OCI-LY1 (cell line): ENCODE data around the gene RPN1.
"Not testable (repeated sequence)": the region's sequence is repeated elsewhere in the genome, so short reads cannot be mapped to it uniquely, and the experiment has no call there.

Experiments used
- H2AFZ ChIP-seq: fragments of 200-600 bp; sonication (generic), shearing (Covaris generic); 2 replicates; pipeline ENCODE4 v1.6.0; 2014; ENCODE audit warnings: antibody characterized with exemption, mild to moderate bottlenecking, low read length
- H3F3A ChIP-seq: fragments of 200-600 bp; sonication (generic), shearing (Covaris generic); 2 replicates; pipeline ENCODE4 v1.6.0; 2014; ENCODE audit warnings: mild to moderate bottlenecking, antibody characterized with exemption, low read length, moderate library complexity; ENCODE audit not compliant: insufficient read depth
- H3K27ac ChIP-seq: fragments of 200-600 bp; sonication (generic); 2 replicates; pipeline ENCODE4 v1.5.1; 2014; ENCODE audit warnings: low read length, mixed run types, mild to moderate bottlenecking, low read depth; ENCODE audit not compliant: poor library complexity, severe bottlenecking
- H3K27me3 ChIP-seq: fragments of 200-600 bp; sonication (generic); 2 replicates; pipeline ENCODE4 v1.6.0; 2014; ENCODE audit warnings: antibody characterized with exemption, mild to moderate bottlenecking, low read length, moderate library complexity; ENCODE audit not compliant: insufficient read depth
- H3K36me3 ChIP-seq: fragments of 200-600 bp; sonication (generic); 2 replicates; pipeline ENCODE4 v1.6.1; 2014; ENCODE audit warnings: mild to moderate bottlenecking, antibody characterized with exemption, low read length, moderate library complexity, mixed read lengths; ENCODE audit not compliant: insufficient read depth
- H3K4me1 ChIP-seq: fragments of 200-600 bp; sonication (generic); 2 replicates; pipeline ENCODE4 v1.5.1; 2014; ENCODE audit warnings: mild to moderate bottlenecking, low read length, moderate library complexity; ENCODE audit not compliant: insufficient read depth, severe bottlenecking
- H3K4me2 ChIP-seq: fragments of 200-600 bp; sonication (generic), shearing (Covaris generic); 2 replicates; pipeline ENCODE4 v1.6.1; 2014; ENCODE audit warnings: low read length
- H3K4me3 ChIP-seq: fragments of 200-600 bp; sonication (generic); 2 replicates; pipeline ENCODE4 v1.5.1; 2014; ENCODE audit warnings: low read length, low read depth, mild to moderate bottlenecking, mixed read lengths; ENCODE audit not compliant: poor library complexity, severe bottlenecking
- H3K79me2 ChIP-seq: fragments of 200-600 bp; shearing (Covaris generic); 2 replicates; pipeline ENCODE4 v1.6.1; 2016; ENCODE audit warnings: mixed run types, low read length, mixed read lengths; ENCODE audit not compliant: insufficient read depth
- H3K9ac ChIP-seq: fragments of 200-600 bp; sonication (generic), shearing (Covaris generic); 2 replicates; pipeline ENCODE4 v1.6.1; 2014; ENCODE audit warnings: mild to moderate bottlenecking, low read length, mixed read lengths
- H3K9me2 ChIP-seq: fragments of 200-600 bp; sonication (generic), shearing (Covaris generic); 2 replicates; pipeline ENCODE4 v1.6.1; 2014; ENCODE audit warnings: low read depth, mild to moderate bottlenecking, low read length, mixed read lengths
- H3K9me3 ChIP-seq: fragments of 200-600 bp; shearing (Covaris generic); 2 replicates; pipeline ENCODE4 v1.6.1; 2014; ENCODE audit warnings: low read length, mixed read lengths
- H4K20me1 ChIP-seq: fragments of 200-600 bp; sonication (generic), shearing (Covaris generic); 2 replicates; pipeline ENCODE4 v1.6.0; 2016; ENCODE audit warnings: mild to moderate bottlenecking, low read length; ENCODE audit not compliant: insufficient read depth
- EZH2 ChIP-seq: fragments of 200-600 bp; sonication (generic), shearing (Covaris generic); IDR thresholded peaks from 2 replicates; pipeline ENCODE4 v1.8.0; 2017; ENCODE audit warnings: borderline replicate concordance, mixed run types, mild to moderate bottlenecking, antibody characterized with exemption, low read length, moderate library complexity, mixed read lengths
- TF ChIP-seq, protein P1 (sequence below): fragments of 200-600 bp; sonication (generic), shearing (Covaris generic); IDR thresholded peaks from 2 replicates; pipeline ENCODE4 v1.5.1; 2017; ENCODE audit warnings: mild to moderate bottlenecking, antibody characterized with exemption, low read length, moderate library complexity, mixed read lengths

Gene RPN1

DNA sequence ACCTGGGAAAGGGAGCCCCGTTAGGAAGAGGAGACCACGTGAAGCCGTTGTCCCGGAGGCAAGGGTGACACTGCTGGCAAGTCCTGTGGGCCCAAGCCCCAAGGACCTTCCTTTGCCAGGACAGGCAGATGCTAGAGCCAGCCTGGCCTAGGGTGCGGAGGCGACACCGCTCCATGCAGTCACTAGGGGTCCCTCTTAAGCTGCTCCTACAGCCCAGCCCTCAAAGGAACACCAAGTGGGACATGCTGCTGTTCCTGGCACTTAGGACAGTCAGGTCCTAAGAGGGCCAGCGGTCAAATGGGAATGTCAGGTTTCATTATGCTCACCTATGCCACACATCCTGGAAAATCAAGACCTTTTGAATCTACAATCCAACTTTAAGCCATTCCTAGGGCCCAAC, 59.7 kb downstream of the RPN1 start:
- Histone ChIP-seq H3K9ac (no peak overlapping the region), H3K27me3 (peaks cover 7% of the 10 kb centered on the region; the same call in 1 of the 2 replicates), H3K27ac (no peak overlapping the region), H3K9me2 (no peaks in the 10 kb centered on the region), H3K4me2 (no peak overlapping the region), H4K20me1 (no peaks in the 10 kb centered on the region), H3K4me1 (peaks cover 8% of the 10 kb centered on the region), H3K79me2 (no peaks in the 10 kb centered on the region), H3K36me3 (no peaks in the 10 kb centered on the region), H3F3A (no peaks in the 10 kb centered on the region), H2AFZ (no peak overlapping the region), H3K9me3 (no peaks in the 10 kb centered on the region), H3K4me3 (no peak overlapping the region)
- TF ChIP-seq, protein P1, sequence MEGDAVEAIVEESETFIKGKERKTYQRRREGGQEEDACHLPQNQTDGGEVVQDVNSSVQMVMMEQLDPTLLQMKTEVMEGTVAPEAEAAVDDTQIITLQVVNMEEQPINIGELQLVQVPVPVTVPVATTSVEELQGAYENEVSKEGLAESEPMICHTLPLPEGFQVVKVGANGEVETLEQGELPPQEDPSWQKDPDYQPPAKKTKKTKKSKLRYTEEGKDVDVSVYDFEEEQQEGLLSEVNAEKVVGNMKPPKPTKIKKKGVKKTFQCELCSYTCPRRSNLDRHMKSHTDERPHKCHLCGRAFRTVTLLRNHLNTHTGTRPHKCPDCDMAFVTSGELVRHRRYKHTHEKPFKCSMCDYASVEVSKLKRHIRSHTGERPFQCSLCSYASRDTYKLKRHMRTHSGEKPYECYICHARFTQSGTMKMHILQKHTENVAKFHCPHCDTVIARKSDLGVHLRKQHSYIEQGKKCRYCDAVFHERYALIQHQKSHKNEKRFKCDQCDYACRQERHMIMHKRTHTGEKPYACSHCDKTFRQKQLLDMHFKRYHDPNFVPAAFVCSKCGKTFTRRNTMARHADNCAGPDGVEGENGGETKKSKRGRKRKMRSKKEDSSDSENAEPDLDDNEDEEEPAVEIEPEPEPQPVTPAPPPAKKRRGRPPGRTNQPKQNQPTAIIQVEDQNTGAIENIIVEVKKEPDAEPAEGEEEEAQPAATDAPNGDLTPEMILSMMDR = peak; percentile 42; the same call in 1 of the 2 replicates
- no peak for TF ChIP-seq EZH2

DNA sequence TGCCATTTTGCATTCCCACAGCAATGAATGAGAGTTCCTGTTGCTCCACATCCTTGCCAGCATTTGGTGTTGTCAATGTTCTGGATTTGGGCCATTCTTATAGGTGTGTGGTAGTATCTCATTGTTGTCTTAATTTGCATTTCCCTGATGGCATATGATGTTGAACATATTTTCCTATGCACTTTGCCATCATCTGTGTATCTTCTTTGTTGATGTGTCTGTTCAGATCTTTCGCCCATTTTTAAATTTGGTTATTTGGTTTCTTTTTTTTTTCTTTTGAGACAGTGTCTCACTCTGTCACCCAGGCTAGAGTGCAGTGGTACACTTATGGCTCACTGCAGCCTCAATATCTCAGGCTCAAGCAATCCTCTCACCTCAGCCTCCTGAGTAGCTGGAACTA, 60.6 kb downstream of the RPN1 start:
- not testable (repeated sequence) for H3K4me3 ChIP-seq, H3K4me2 ChIP-seq, H2AFZ ChIP-seq, H3K9ac ChIP-seq, H3F3A ChIP-seq, H3K9me3 ChIP-seq, H3K4me1 ChIP-seq, H4K20me1 ChIP-seq, H3K9me2 ChIP-seq, H3K79me2 ChIP-seq, H3K36me3 ChIP-seq, H3K27ac ChIP-seq
- H3K27me3 ChIP-seq = peaks cover 10% of the 10 kb centered on the region; the same call in 1 of the 2 replicates

DNA sequence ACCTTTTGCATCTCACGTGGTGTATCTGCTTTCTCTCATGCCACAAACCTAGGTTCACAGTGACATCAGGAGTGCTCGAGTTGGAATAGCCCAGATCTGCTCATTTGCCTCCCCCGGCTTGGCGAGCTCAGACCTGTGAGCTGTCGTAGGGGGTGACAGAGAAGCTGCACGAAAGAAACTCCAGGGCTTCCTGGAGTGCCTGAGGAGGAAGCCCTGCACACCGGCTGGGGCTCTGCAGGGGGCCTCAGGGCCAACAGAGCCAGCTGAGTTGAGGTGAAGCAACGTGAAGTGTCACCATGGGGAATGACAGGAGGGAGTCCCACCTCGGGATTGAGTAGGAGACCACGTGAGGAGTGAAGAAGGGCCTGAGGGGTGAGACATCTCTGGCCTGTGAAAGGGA, 62.5 kb downstream of the RPN1 start:
- H3K9me3 ChIP-seq = no peaks in the 10 kb centered on the region
- no peaks in the 10 kb centered on the region for H3F3A ChIP-seq
- no peak overlapping the region for H3K4me3 ChIP-seq
- no peak overlapping the region for H3K9ac ChIP-seq
- H2AFZ ChIP-seq = no peak overlapping the region
- no peaks in the 10 kb centered on the region for H3K79me2 ChIP-seq
- H3K27ac ChIP-seq = no peak overlapping the region
- TF ChIP-seq, protein P1 = no peak
- TF ChIP-seq EZH2 = no peak
- peaks cover 10% of the 10 kb centered on the region; the same call in 1 of the 2 replicates for H3K27me3 ChIP-seq
- H4K20me1 ChIP-seq = no peaks in the 10 kb centered on the region
- no peaks in the 10 kb centered on the region for H3K9me2 ChIP-seq
- no peaks in the 10 kb centered on the region for H3K36me3 ChIP-seq
- no peak overlapping the region for H3K4me2 ChIP-seq
- peaks cover 15% of the 10 kb centered on the region for H3K4me1 ChIP-seq

DNA sequence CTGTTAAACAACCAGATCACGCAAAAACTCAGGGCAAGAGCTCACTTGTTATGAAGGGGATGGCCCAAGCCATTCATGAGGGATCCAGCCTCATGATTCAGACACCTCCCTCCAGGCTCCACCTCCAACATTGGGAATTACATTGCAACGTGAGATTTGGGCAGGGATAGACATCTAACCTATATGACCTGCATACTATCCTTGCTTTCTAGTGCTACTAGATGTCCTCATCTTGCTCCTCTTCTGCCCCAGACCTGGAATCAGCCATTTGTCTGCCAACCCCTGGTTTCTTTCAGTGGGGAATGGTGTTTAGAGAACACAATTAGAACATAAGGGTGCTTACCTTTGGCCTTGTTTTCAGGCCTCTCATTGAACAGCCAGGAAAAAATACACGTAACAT, 63.2 kb downstream of the RPN1 start:
- no peaks in the 10 kb centered on the region for H3K9me3 ChIP-seq
- no peak overlapping the region for H3K9ac ChIP-seq
- H3K36me3 ChIP-seq = no peaks in the 10 kb centered on the region
- H4K20me1 ChIP-seq = no peaks in the 10 kb centered on the region
- peaks cover 10% of the 10 kb centered on the region; the same call in 1 of the 2 replicates for H3K27me3 ChIP-seq
- H3K4me2 ChIP-seq = no peak overlapping the region
- H3K79me2 ChIP-seq = no peaks in the 10 kb centered on the region
- peaks cover 15% of the 10 kb centered on the region for H3K4me1 ChIP-seq
- H3F3A ChIP-seq = no peaks in the 10 kb centered on the region
- no peak overlapping the region for H3K4me3 ChIP-seq
- H3K9me2 ChIP-seq = no peaks in the 10 kb centered on the region
- H3K27ac ChIP-seq = no peak overlapping the region
- H2AFZ ChIP-seq = no peak overlapping the region
- TF ChIP-seq, protein P1 = no peak
- TF ChIP-seq EZH2 = no peak

DNA sequence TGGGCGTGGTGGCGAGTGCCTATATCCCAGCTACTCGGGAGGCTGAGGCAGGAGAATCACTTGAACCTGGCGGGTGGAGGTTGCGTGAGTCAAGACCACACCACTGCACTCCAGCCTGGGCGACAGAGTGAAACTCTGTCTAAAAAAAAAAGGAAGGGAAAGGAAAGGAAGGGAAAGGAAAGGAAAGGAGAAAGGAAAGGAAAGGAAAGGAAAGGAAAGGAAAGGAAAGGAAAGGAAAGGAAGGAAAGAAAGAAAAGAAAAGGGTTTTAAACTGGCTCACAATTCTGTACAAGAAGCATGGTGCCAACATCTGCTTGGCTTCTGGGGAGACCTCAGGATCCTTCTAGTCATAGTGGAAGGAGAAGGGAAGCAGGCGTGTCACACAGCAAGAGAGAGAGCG, 63.7 kb downstream of the RPN1 start:
- peaks cover 10% of the 10 kb centered on the region; the same call in 1 of the 2 replicates for H3K27me3 ChIP-seq
- H3K4me2 ChIP-seq, H3K79me2 ChIP-seq, H3K36me3 ChIP-seq, H3K4me3 ChIP-seq, H3F3A ChIP-seq, H3K9me2 ChIP-seq, H2AFZ ChIP-seq, H3K9me3 ChIP-seq, H3K9ac ChIP-seq, H4K20me1 ChIP-seq, H3K27ac ChIP-seq: not testable (repeated sequence)
- peaks cover 12% of the 10 kb centered on the region for H3K4me1 ChIP-seq

DNA sequence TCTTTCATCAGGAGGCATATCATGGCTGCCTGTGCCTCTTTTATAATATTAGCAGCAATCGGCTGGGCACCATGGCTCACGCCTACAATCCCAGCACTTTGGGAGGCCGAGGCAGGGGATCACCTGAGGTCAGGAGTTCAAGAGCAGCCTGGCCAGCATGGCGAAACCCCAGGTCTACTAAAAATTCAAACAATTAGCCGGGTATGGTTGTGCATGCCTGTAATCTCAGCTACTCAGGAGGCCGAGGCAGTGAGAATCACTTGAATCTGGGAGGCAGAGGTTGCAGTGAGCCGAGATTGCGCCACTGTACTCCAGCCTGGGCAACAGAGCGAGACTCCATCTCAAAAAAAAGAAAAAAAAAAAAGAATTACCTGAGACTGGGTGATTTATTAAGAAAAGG, 64.2 kb downstream of the RPN1 start:
- not testable (repeated sequence) for H3K79me2 ChIP-seq, H3K9ac ChIP-seq, H3K4me1 ChIP-seq, H3K27ac ChIP-seq, H3K9me3 ChIP-seq, H4K20me1 ChIP-seq, H3F3A ChIP-seq, H3K4me2 ChIP-seq, H2AFZ ChIP-seq, H3K36me3 ChIP-seq, H3K4me3 ChIP-seq, H3K9me2 ChIP-seq
- H3K27me3 ChIP-seq = peaks cover 10% of the 10 kb centered on the region; the same call in 1 of the 2 replicates
